Smooth muscle cell (in vitro differentiated cells): ENCODE results near the gene PNPLA5. TPM values are rescaled to one million over a fixed set of nuclear protein-coding genes. Genes with fewer than 3 reads are reported as not detected.

Experiments used
- DNase-seq: peaks from one replicate; lab custom pipeline; 2025; ENCODE audit not compliant: unreplicated experiment; lab: John Stamatoyannopoulos, UW
- H2AFZ ChIP-seq: fragments of 200-600 bp; sonication (generic); 2 replicates; pipeline ENCODE4 v1.6.0; 2016; ENCODE audit warnings: antibody characterized with exemption, low read depth, mild to moderate bottlenecking
- H3F3A ChIP-seq: fragments of 200-600 bp; sonication (generic); 2 replicates; pipeline ENCODE4 v1.6.0; 2017; ENCODE audit warnings: antibody characterized with exemption, low read depth
- H3K27ac ChIP-seq: fragments of 200-600 bp; sonication (generic); 2 replicates; pipeline ENCODE4 v1.5.1; 2016; ENCODE audit warnings: low read depth, mild to moderate bottlenecking
- H3K27me3 ChIP-seq: fragments of 200-600 bp; sonication (generic); 2 replicates; pipeline ENCODE4 v1.6.1; 2016; ENCODE audit warnings: low read depth, mild to moderate bottlenecking
- H3K36me3 ChIP-seq: fragments of 200-600 bp; sonication (generic); 2 replicates; pipeline ENCODE4 v1.5.1; 2016; ENCODE audit warnings: low read depth
- H3K4me1 ChIP-seq: fragments of 200-600 bp; sonication (generic); 2 replicates; pipeline ENCODE4 v1.5.1; 2016; ENCODE audit warnings: low read depth
- H3K4me2 ChIP-seq: fragments of 200-600 bp; sonication (generic); 2 replicates; pipeline ENCODE4 v1.6.0; 2016; ENCODE audit warnings: mild to moderate bottlenecking
- H3K4me3 ChIP-seq: fragments of 200-600 bp; sonication (generic); 2 replicates; pipeline ENCODE4 v1.5.1; 2016; ENCODE audit warnings: mild to moderate bottlenecking
- H3K79me2 ChIP-seq: fragments of 200-600 bp; sonication (generic); 2 replicates; pipeline ENCODE4 v1.6.0; 2016; ENCODE audit warnings: low read depth, mild to moderate bottlenecking
- H3K9ac ChIP-seq: fragments of 200-600 bp; sonication (generic); 2 replicates; pipeline ENCODE4 v1.6.0; 2016; ENCODE audit warnings: low read depth
- H3K9me3 ChIP-seq: fragments of 200-600 bp; sonication (generic); replicated peaks from 2 replicates; pipeline ENCODE4 v1.5.1; 2016; ENCODE audit warnings: low read depth
- H4K20me1 ChIP-seq: fragments of 200-600 bp; sonication (generic); 2 replicates; pipeline ENCODE4 v1.6.0; 2016; ENCODE audit warnings: low read depth
- CTCF ChIP-seq: fragments of 200-600 bp; sonication (generic); IDR thresholded peaks from 2 replicates; pipeline ENCODE4 v1.5.1; 2017; ENCODE audit warnings: borderline replicate concordance, mild to moderate bottlenecking, antibody characterized with exemption; ENCODE audit not compliant: insufficient read depth, poor library complexity, severe bottlenecking
- WGBS: methylation state at CpG from one replicate; pipeline ENCODE4 v1.1.7; 2016; ENCODE audit warnings: low lambda C conversion rate; 5-methylcytosine and 5-hydroxymethylcytosine counted together
- polyA plus RNA-seq: library from polyadenylated mRNA; unstranded; fragments of >200 nt; fragmentation: Nextera tagmentation; extraction: Ambion mirVana; gene quantifications from 2 replicates; pipeline ENCODE4 v1.2.1, GENCODE V29; 2016
- total RNA-seq: library from RNA; depleted of rRNA; stranded (reverse); fragments of >200 nt; gene quantifications from 2 replicates; pipeline ENCODE4 v1.2.3, GENCODE V29; 2014

Gene PNPLA5
- total and polyA plus RNA-seq, 2 experiments from 2014 or later: not detected

DNA sequence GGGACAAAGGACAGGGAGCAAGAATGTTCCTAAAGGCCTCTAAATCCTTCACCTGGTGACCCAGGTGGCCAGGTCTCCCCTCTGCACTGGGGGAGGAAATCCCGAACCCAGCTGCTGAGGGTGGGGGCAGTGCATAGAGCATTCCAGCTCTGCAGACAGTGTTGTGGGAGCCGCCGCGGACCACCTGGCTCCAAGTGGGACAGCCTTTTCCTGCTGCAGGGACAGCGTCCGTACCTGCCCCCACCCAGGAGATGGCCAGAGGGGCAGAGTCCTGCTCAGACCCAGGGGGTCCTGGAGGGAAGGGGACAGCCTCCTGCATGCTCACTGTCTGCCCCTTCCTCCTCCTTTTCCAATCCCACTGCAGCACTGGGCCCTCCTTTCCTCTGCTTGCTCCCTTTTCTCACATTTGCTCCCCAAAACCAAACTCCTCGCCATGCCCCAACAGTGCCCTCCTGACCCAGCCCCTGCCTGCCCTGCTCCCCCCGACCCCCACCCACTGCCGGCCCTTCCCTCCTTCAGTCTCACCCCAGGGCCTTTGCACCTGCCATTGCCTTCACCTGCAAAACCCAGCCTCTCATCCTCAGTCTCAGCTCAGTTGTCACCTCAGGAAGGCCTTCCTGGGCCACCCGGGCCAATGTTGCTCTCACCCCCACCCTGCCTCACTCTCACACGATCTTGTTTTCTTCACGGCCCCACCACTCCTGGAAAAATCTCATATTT, 12.8 kb downstream of the PNPLA5 start:
- Histone ChIP-seq H3K4me3 (no peak overlapping the region), H4K20me1 (no peaks in the 10 kb centered on the region), H3F3A (no peaks in the 10 kb centered on the region), H3K9ac (no peak overlapping the region), H3K27ac (no peak overlapping the region), H3K36me3 (no peaks in the 10 kb centered on the region), H2AFZ (no peak overlapping the region), H3K79me2 (no peaks in the 10 kb centered on the region), H3K27me3 (no peaks in the 10 kb centered on the region), H3K4me2 (no peak overlapping the region), H3K4me1 (no peaks in the 10 kb centered on the region), H3K9me3 (no peaks in the 10 kb centered on the region)
- no peak for TF ChIP-seq CTCF
- DNase-seq: no peak
- 80% methylated on average over 11 of the region's 12 CpGs for WGBS

DNA sequence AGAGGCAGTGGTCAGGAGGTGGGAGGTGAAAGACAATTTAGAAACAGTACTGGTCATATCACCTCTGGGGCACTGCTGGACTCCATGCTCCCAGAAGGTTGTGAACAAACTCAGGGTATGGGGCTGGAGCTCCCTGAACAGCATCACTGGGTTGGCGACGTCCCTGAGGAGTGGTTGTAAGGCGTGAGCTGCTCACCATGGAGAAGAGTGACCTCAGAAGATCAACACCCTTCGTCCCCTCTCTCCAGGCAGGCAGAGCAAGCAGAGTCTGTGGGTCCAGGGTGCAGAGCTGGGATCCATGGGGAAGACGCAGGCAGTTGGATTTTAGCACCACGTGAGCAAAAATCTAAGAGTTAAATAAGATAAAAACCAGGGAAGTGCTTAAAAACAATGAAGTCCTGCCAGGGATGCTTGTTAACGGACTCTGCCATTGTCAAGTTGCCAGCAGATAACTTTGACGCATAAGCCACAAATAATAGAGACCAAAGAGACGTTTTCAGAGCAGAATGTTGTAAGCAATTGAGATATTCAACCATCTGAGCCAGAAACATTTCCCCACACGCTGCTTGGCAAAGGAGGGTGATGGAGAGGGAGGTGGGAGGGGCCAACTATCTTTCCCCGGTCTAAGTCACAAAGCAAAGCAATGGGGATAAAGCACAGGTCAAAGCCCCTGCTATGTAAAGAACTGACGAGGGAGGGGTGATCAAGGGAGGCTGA, 13.6 kb downstream of the PNPLA5 start:
- no peaks in the 10 kb centered on the region for H3K36me3 ChIP-seq
- H3F3A ChIP-seq: no peaks in the 10 kb centered on the region
- H3K9ac ChIP-seq: no peak overlapping the region
- H3K4me1 ChIP-seq: no peaks in the 10 kb centered on the region
- no peaks in the 10 kb centered on the region for H3K27me3 ChIP-seq
- TF ChIP-seq CTCF: no peak
- H3K27ac ChIP-seq: no peak overlapping the region
- H2AFZ ChIP-seq: no peak overlapping the region
- whole genome bisulfite sequencing: 80% methylated on average over 12 of the region's 12 CpGs
- H3K9me3 ChIP-seq: no peaks in the 10 kb centered on the region
- DNase-seq: no peak
- H3K79me2 ChIP-seq: no peaks in the 10 kb centered on the region
- no peak overlapping the region for H3K4me3 ChIP-seq
- no peaks in the 10 kb centered on the region for H4K20me1 ChIP-seq
- no peak overlapping the region for H3K4me2 ChIP-seq

- Histone ChIP-seq H3K4me3 (no peak overlapping the region), H3K27ac (no peak overlapping the region), H4K20me1 (no peaks in the 10 kb centered on the region), H3K79me2 (no peaks in the 10 kb centered on the region), H3K9me3 (no peaks in the 10 kb centered on the region), H3F3A (no peaks in the 10 kb centered on the region), H3K9ac (no peak overlapping the region), H3K4me2 (no peak overlapping the region), H3K4me1 (no peaks in the 10 kb centered on the region), H3K27me3 (no peaks in the 10 kb centered on the region), H2AFZ (no peak overlapping the region), H3K36me3 (no peaks in the 10 kb centered on the region)
- TF ChIP-seq CTCF: no peak
- 81% methylated on average over 5 of the region's 5 CpGs for WGBS
- DNase-seq: no peak
Observed at GRCh38 chr22:43876866-43877509, 14.8 kb downstream of the PNPLA5 start.
